PC-3 (cell line): Measurements from ENCODE around the gene SFMBT2. TPM values are rescaled to one million over a fixed set of nuclear protein-coding genes. Genes with fewer than 3 reads are reported as not detected.

Experiments used
- ATAC-seq: fragments of 200-7000 bp; cut with Tn5 transposase; 2 replicates; pipeline ENCODE4 v1.9.1; 2020; ENCODE audit warnings: mild to moderate bottlenecking, moderate library complexity
- BruUV-seq: library from RNA; stranded (reverse); fragments of 400-500 nt; replicated peaks from 2 replicates; lab custom pipeline; 2021; lab: Mats Ljungman, UMichigan
- CTCF ChIA-PET: fragments of 300-600 bp; sonication (Branson Sonifier 250); formaldehyde crosslinking; loops from one replicate; lab custom pipeline; 2022; ENCODE audit warnings: antibody characterized with exemption; lab: Charles Lee
- POLR2A ChIA-PET: fragments of 300-600 bp; sonication (Branson Sonifier 250); formaldehyde crosslinking; loops from one replicate; lab custom pipeline; 2022; ENCODE audit warnings: antibody characterized with exemption; ENCODE audit not compliant: unreplicated experiment; lab: Charles Lee
- DNase-seq: peaks from one replicate; pipeline ENCODE4 v3.0.0-alpha.2; 2015
- H2AFZ ChIP-seq: fragments of 300-600 bp; sonication (generic); 2 replicates; pipeline ENCODE4 v1.6.0; 2016; ENCODE audit warnings: antibody characterized with exemption, low read length
- H3F3A ChIP-seq: fragments of 300-600 bp; sonication (generic); one replicate; pipeline ENCODE4 v1.6.0; 2017; ENCODE audit warnings: antibody characterized with exemption, low read length, control low read depth, mild to moderate bottlenecking; ENCODE audit not compliant: unreplicated experiment
- H3K27ac ChIP-seq: fragments of 300-600 bp; sonication (generic); 2 replicates; pipeline ENCODE4 v1.5.1; 2016; ENCODE audit warnings: mild to moderate bottlenecking, low read length
- H3K27me3 ChIP-seq: fragments of 300-600 bp; sonication (generic); 2 replicates; pipeline ENCODE4 v1.6.1; 2016; ENCODE audit warnings: low read length, mixed read lengths
- H3K36me3 ChIP-seq: fragments of 300-600 bp; sonication (generic); 2 replicates; pipeline ENCODE4 v1.6.1; 2016; ENCODE audit warnings: low read depth, mixed run types, low read length, mixed read lengths
- H3K4me1 ChIP-seq: fragments of 300-600 bp; sonication (generic); 2 replicates; pipeline ENCODE4 v1.5.1; 2016; ENCODE audit warnings: low read length; ENCODE audit not compliant: insufficient read depth
- H3K4me2 ChIP-seq: fragments of 300-600 bp; sonication (generic); 2 replicates; pipeline ENCODE4 v1.6.0; 2016; ENCODE audit warnings: low read length
- H3K4me3 ChIP-seq: fragments of 300-600 bp; sonication (generic); 2 replicates; pipeline ENCODE4 v1.5.1; 2016; ENCODE audit warnings: mild to moderate bottlenecking, low read length, mixed read lengths
- H3K79me2 ChIP-seq: fragments of 300-600 bp; sonication (generic); 2 replicates; pipeline ENCODE4 v1.6.1; 2017; ENCODE audit warnings: low read length, mixed read lengths
- H3K9ac ChIP-seq: fragments of 300-600 bp; sonication (generic); 2 replicates; pipeline ENCODE4 v1.6.0; 2016; ENCODE audit warnings: mild to moderate bottlenecking, low read length
- H3K9me2 ChIP-seq: fragments of 300-600 bp; sonication (generic); replicated peaks from 2 replicates; pipeline ENCODE4 v1.6.1; 2016; ENCODE audit warnings: mixed run types, low read length, mixed read lengths
- H3K9me3 ChIP-seq: fragments of 300-600 bp; sonication (generic); 2 replicates; pipeline ENCODE4 v1.6.1; 2016; ENCODE audit warnings: low read length, mixed read lengths
- H4K20me1 ChIP-seq: fragments of 300-600 bp; sonication (generic); 2 replicates; pipeline ENCODE4 v1.6.1; 2016; ENCODE audit warnings: low read length, mixed read lengths
- CTCF ChIP-seq: fragments of 300-600 bp; sonication (generic); conservative IDR thresholded peaks from 2 replicates; pipeline ENCODE4 v1.5.1; 2017; ENCODE audit warnings: antibody characterized with exemption, low read depth, mild to moderate bottlenecking, low read length
- EZH2 ChIP-seq: fragments of 300-600 bp; sonication (generic); IDR thresholded peaks from one replicate; pipeline ENCODE4 v1.6.1; 2017; ENCODE audit warnings: antibody characterized with exemption, mild to moderate bottlenecking, low read length; ENCODE audit not compliant: unreplicated experiment
- EZH2phosphoT487 ChIP-seq: fragments of 300-600 bp; sonication (generic); IDR thresholded peaks from 2 replicates; pipeline ENCODE4 v1.6.1; 2018; ENCODE audit warnings: mild to moderate bottlenecking, antibody characterized with exemption, low read length, borderline replicate concordance
- intact Hi-C: fragments of 100-400 bp; cut with micrococcal nuclease; formaldehyde crosslinking; loops from 2 replicates; pipeline ENCODE4 v1.9.0; 2023
- total RNA-seq: library from RNA; depleted of rRNA; stranded (reverse); fragments of >200 nt; gene quantifications from 2 replicates; pipeline ENCODE4 v1.2.3, GENCODE V29; 2014

Gene SFMBT2
- total RNA-seq, 1 experiment from 2014 or later, result 1.9 TPM

DNA sequence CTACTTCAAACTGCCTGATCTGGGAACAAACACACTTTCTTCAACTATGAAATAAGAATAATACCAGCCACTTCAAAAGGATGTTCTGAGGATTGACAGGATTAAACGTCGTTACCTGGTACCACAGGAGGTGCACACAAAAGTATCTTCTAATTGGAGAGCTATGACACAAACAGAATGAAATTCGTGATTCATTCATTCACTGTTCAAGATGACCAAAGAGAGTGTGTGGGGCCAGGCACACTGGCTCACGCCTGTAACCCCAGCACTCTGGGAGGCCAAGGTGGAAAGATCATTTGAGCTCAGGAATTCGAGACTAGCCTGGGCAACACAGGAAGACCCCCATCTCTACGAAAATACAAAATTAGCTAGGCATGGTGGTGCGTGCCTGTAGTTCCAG, 50.9 kb downstream of the SFMBT2 start:
- DNase-seq (no peak), ATAC-seq (no peak)
- Histone ChIP-seq H3F3A (no peaks in the 10 kb centered on the region), H3K27me3 (no peaks in the 10 kb centered on the region), H3K36me3 (no peaks in the 10 kb centered on the region), H4K20me1 (no peaks in the 10 kb centered on the region), H3K79me2 (no peaks in the 10 kb centered on the region), H3K4me2 (no peak overlapping the region), H3K9me3 (no peaks in the 10 kb centered on the region), H3K4me1 (peaks cover 1% of the 10 kb centered on the region; the same call in 1 of the 2 replicates), H3K4me3 (no peak overlapping the region), H3K9me2 (no peaks in the 10 kb centered on the region), H2AFZ (no peak overlapping the region), H3K27ac (no peak overlapping the region), H3K9ac (no peak overlapping the region)
- no TSS peak for BruUV-seq
- intact Hi-C loops, result no loop called here
- no peak for TF ChIP-seq EZH2
- no peak for TF ChIP-seq CTCF
- TF ChIP-seq EZH2phosphoT487, result no peak
- ChIA-PET CTCF (no interaction called here), POLR2A (no interaction called here)

DNA sequence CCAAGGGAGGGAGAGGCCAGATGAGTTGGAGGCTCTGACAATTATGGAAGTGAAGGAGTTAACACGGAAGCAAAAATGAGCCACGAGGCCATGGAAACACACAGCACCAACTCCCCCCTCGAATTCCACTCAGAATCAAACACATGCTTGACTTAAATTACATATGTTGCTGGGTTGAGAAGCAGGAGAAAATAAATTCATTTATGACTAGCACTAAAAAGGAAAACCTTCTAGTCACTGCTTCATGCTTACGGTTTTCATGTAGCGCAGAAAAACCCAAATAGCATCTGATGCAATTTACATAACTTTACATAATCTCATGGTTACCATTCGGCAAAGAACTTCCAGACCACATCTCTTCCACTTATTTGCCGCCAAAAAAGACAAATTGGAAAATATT, 51.5 kb downstream of the SFMBT2 start:
- ChIA-PET CTCF (no interaction called here), POLR2A (no interaction called here)
- Histone ChIP-seq H3K4me2 (no peak overlapping the region), H3K27me3 (no peaks in the 10 kb centered on the region), H3K79me2 (no peaks in the 10 kb centered on the region), H3K9ac (no peak overlapping the region), H3K36me3 (no peaks in the 10 kb centered on the region), H3K9me2 (no peaks in the 10 kb centered on the region), H3K4me1 (peaks cover 6% of the 10 kb centered on the region), H2AFZ (no peak overlapping the region), H3K27ac (no peak overlapping the region), H3F3A (no peaks in the 10 kb centered on the region), H3K4me3 (no peak overlapping the region), H3K9me3 (no peaks in the 10 kb centered on the region), H4K20me1 (no peaks in the 10 kb centered on the region)
- no peak for ATAC-seq
- TF ChIP-seq CTCF, result no peak
- BruUV-seq, result no TSS peak
- DNase-seq, result no peak
- intact Hi-C loops, result no loop called here

GRCh38 chr10:7357193-7357592, 53.6 kb downstream of the SFMBT2 start:
- Histone ChIP-seq H3K36me3 (no peaks in the 10 kb centered on the region), H4K20me1 (no peaks in the 10 kb centered on the region), H3K27ac (no peak overlapping the region), H3K4me2 (no peak overlapping the region), H2AFZ (no peak overlapping the region), H3K4me3 (no peak overlapping the region), H3K79me2 (no peaks in the 10 kb centered on the region), H3K27me3 (no peaks in the 10 kb centered on the region), H3F3A (no peaks in the 10 kb centered on the region), H3K9me3 (no peaks in the 10 kb centered on the region), H3K4me1 (peaks cover 9% of the 10 kb centered on the region), H3K9me2 (no peaks in the 10 kb centered on the region), H3K9ac (no peak overlapping the region)
- BruUV-seq, result no TSS peak
- ATAC-seq (no peak), DNase-seq (no peak)
- intact Hi-C loops, result no loop called here
- POLR2A ChIA-PET, result no interaction called here
- CTCF ChIA-PET, result no interaction called here
- no peak for TF ChIP-seq CTCF
- TF ChIP-seq EZH2, result no peak
- no peak for TF ChIP-seq EZH2phosphoT487
